ENCODE data around the gene ANKRD11.

The ANKRD11 gene

DNA sequence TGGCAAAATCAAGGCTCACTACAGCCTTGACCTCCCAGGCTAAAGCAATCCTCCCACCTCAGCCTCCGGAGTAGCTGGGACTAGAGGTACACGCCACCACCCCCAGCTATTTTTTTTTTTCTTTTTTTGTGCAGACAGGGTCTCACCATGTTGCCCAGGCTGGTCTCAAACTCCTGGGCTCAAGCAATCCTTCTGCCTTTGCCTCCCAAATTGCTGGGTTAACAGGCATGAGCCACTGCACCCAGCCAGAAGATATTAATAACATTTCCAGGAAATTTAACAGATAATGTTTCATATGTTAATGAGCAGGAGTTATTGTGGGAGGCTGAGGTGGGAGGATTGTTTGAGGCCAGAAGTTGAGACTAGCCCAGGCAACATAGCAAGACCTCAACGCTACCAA is 9.4 kb upstream of the ANKRD11 start:
- in situ Hi-C loops (cut with HindIII; ENCODE audit: low sequenced_read_pairs) = no loop called here
- no peak for DNase-seq (ENCODE audit: low read depth, low spot score)
- TF ChIP-seq, protein P1, sequence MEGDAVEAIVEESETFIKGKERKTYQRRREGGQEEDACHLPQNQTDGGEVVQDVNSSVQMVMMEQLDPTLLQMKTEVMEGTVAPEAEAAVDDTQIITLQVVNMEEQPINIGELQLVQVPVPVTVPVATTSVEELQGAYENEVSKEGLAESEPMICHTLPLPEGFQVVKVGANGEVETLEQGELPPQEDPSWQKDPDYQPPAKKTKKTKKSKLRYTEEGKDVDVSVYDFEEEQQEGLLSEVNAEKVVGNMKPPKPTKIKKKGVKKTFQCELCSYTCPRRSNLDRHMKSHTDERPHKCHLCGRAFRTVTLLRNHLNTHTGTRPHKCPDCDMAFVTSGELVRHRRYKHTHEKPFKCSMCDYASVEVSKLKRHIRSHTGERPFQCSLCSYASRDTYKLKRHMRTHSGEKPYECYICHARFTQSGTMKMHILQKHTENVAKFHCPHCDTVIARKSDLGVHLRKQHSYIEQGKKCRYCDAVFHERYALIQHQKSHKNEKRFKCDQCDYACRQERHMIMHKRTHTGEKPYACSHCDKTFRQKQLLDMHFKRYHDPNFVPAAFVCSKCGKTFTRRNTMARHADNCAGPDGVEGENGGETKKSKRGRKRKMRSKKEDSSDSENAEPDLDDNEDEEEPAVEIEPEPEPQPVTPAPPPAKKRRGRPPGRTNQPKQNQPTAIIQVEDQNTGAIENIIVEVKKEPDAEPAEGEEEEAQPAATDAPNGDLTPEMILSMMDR (IDR thresholded peaks at IDR 0.05; ENCODE audit: low read depth, low read length) = no peak
- H3K4me3 ChIP-seq (ENCODE audit: low read depth, low read length) = no peak overlapping the region

DNA sequence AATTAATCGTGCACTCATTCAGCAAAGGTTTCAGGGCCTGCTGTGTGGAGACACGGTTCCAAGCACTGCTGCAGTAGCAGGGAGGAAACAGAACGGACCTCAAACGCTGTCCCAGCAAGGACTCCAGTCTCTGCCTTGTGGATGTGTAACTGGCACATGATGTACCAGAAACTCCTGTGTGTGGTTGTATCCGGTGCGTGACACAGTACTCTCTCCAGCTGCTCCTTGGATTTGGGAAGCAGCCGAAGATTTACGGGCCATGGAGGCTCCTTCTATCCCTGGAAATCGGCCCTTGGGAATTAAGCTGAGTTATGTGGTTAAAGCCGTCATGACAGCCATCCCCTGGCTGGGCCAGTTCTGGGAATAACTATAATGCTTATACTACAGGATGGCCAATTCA is 8.5 kb upstream of the ANKRD11 start:
- H3K4me3 ChIP-seq (ENCODE audit: low read depth, low read length) = no peak overlapping the region
- DNase-seq (ENCODE audit: low read depth, low spot score) = no peak
- in situ Hi-C loops (cut with HindIII; ENCODE audit: low sequenced_read_pairs) = no loop called here
- TF ChIP-seq, protein P1 (IDR thresholded peaks at IDR 0.05; ENCODE audit: low read depth, low read length) = no peak

DNA sequence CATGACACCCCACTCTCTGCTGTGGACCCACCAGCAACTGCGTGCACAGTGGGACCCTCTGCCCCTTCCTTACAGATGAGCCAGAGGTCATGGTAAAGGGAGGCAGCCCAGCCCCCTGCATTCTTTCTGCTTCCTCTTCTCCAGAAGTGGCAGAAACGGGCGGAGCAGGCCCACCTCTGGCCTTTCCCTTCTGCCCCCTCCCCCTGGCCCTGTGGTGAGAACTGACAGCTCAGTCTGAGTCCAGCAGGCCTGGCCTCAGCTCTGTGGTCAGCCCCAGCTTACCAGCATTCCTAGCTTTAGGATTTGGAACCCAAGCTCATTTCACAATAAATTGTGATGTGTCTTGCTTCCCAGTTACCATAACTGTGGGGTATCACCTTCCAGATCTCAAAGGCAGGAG is 4.8 kb upstream of the ANKRD11 start:
- no peak overlapping the region for H3K4me3 ChIP-seq (ENCODE audit: low read depth, low read length)
- TF ChIP-seq, protein P1 (IDR thresholded peaks at IDR 0.05; ENCODE audit: low read depth, low read length) = no peak
- in situ Hi-C loops (cut with HindIII; ENCODE audit: low sequenced_read_pairs) = no loop called here
- peak; percentile 61 for DNase-seq (ENCODE audit: low read depth, low spot score)

DNA sequence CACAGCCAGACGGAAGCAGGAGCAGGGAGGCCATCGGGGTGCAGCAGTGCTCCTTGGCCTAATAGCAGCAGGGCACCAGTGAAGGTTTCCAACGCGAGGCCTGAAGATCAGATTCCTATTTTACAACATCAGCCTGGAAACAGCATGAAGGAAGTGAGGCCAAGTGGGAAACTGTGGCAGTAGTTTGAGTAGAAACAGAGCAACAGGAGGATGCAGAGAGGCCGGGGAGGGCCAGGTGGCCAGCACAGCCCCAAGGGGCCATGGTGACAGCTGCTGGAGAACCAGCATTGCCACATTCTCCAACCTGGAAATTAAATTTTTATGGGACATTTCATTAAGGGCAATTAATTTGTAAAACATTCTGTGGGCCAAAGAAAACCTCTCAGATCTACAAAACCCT is 3.4 kb upstream of the ANKRD11 start:
- TF ChIP-seq, protein P1 (IDR thresholded peaks at IDR 0.05; ENCODE audit: low read depth, low read length) = no peak
- no peak for DNase-seq (ENCODE audit: low read depth, low spot score)
- H3K4me3 ChIP-seq (ENCODE audit: low read depth, low read length) = no peak overlapping the region
- in situ Hi-C loops (cut with HindIII; ENCODE audit: low sequenced_read_pairs) = no loop called here

DNA sequence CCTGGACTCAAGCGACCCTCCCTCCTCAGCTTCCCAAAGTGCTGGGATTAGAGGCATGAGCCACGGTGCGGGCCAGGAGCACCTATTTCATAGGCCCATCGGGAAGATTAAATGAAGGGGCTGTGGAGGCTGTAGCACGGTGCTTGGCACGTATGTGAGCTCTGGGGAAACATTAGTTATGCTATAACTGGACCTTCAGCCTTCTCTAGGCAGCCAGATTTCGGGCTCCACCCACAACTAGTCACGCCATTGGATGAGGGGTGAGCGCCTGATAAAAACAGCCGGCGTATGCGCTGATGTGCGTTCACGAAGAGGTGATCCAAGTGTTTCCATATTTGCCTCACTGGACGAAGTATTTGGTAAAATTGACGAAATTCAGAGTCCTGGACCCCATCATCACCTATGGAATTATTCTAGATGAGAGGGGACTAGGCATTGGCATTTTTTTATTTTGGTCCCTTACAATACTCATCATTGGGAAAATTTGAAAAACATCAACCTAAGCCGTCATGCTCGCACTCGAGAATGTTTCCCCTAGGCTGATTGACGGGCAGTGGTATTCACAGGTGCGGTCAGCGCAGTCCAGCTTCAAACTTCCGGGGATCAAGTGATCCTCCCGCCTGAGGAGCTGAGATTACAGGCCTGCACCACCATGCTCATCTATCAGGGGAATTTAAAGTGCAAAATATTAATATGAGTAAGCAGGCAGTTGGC is 1.8 kb upstream of the ANKRD11 start:
- in situ Hi-C loops (cut with HindIII; ENCODE audit: low sequenced_read_pairs) = no loop called here
- peak overlapping the region; percentile 73 for H3K4me3 ChIP-seq (ENCODE audit: low read depth, low read length)
- DNase-seq (ENCODE audit: low read depth, low spot score) = no peak
- TF ChIP-seq, protein P1 (IDR thresholded peaks at IDR 0.05; ENCODE audit: low read depth, low read length) = no peak

DNA sequence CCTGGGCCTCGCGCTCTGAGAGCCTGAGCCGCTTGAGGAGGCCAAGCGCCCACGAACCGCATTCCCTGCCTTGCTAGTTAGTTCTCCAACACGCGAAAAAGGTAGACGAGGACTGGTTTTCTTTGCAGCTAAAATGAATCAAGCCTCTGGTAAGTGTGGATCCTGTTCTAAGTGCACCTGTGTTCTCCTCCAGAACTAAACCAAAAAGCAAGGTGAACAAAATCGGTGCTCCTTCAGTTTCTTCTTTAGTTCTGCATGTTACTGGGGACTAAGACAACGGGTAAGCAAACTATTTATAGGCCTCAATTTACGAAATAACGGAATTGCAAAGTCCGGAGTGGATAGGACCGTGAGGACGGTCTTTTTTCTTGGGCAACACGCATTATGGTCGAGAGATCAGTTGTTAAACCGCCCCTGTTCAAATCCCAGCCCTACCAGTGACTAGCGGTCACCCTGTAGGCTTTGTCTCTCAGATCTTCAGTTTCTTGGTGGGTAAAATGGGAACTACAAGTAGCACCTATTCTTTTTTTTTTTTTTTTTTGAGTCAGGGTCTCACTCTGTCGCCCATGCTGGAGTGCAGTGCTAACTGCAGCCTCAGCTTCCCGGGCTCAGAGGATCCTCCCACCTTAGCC is 993 bp upstream of the ANKRD11 start:
- DNase-seq (ENCODE audit: low read depth, low spot score) = no peak

More for the DNA sequence above, 993 bp upstream of the ANKRD11 start:
- H3K4me3 ChIP-seq (ENCODE audit: low read depth, low read length) = peak overlapping the region; percentile 73
- in situ Hi-C loops (cut with HindIII; ENCODE audit: low sequenced_read_pairs) = no loop called here
- TF ChIP-seq, protein P1 (IDR thresholded peaks at IDR 0.05; ENCODE audit: low read depth, low read length) = no peak

Data from astrocyte of the spinal cord (primary cell).